Measurements from ENCODE around the gene CRYBG3.

CRYBG3 gene

GRCh38 chr3:97821774-97822358 lies at the start of gene CRYBG3:
CRYBG3 (plus strand) TSS chr3:97822011; CDS start chr3:97822207, 196 bp downstream.
- H3K4me3 ChIP-seq, result peak within 1 kb of the TSS; percentile 71 to 91 (median 82)
- H3K27me3 ChIP-seq, result peaks cover 13 to 47% (median 38%) of the 10 kb centered on the region in 11 experiments
- peak within 1 kb of the TSS; percentile 74 to 90 (median 83) for H3K9ac ChIP-seq
- no peaks in the 10 kb centered on the region for H3K9me3 ChIP-seq (replicated peaks in 1 of 11)
- H4K20me1 ChIP-seq, result peaks cover 0 to 24% (median 5%) of the 10 kb centered on the region in 11 experiments; a peak in 10 of 22 replicates
- H3K4me2 ChIP-seq, result peak within 1 kb of the TSS; percentile 87 to 99 (median 95)
- H3K4me1 ChIP-seq, result peaks cover 7 to 23% (median 19%) of the 10 kb centered on the region in 10 experiments; a peak in 18 of 20 replicates
- peak within 1 kb of the TSS; percentile 55 to 88 (median 70) for H3K27ac ChIP-seq
- H3K36me3 ChIP-seq, result no peaks in the 10 kb centered on the region
- TF ChIP-seq Cebpa-rat (IDR thresholded peaks at IDR 0.05), result no peak

- H3K9me3 ChIP-seq (replicated peaks in 1 of 11), result peaks cover 0 to 8% (median 5%) of the 10 kb centered on the region in 11 experiments; a peak in 6 of 22 replicates
These were observed 48.9 kb upstream of the CRYBG3 start for GRCh38 chr3:97772926-97773325.

GRCh38 chr3:97778152-97778551 lies 43.7 kb upstream of the CRYBG3 start:
- TF ChIP-seq Cebpa-rat (IDR thresholded peaks at IDR 0.05), result no peak
- Histone ChIP-seq H3K4me2 (no peak overlapping the region), H3K27ac (no peak overlapping the region), H3K36me3 (no peaks in the 10 kb centered on the region), H3K9me3 (replicated peaks in 1 of 11) (no peaks in the 10 kb centered on the region), H3K27me3 (no peaks in the 10 kb centered on the region), H3K9ac (no peak overlapping the region), H3K4me3 (no peak overlapping the region), H4K20me1 (no peaks in the 10 kb centered on the region), H3K4me1 (0 out of 20 replicates have a peak, but pooled peaks cover 0 to 4% (median 0%) of the 10 kb centered on the region in 10 experiments)

More at GRCh38 chr3:97772926-97773325, 48.9 kb upstream of the CRYBG3 start:
- no peaks in the 10 kb centered on the region for H3K27me3 ChIP-seq
- H3K4me2 ChIP-seq, result no peak overlapping the region
- no peak overlapping the region for H3K27ac ChIP-seq
- no peak overlapping the region for H3K4me3 ChIP-seq
- no peak for TF ChIP-seq Cebpa-rat (IDR thresholded peaks at IDR 0.05)
- H4K20me1 ChIP-seq, result no peaks in the 10 kb centered on the region
- peaks cover 0 to 5% (median 0%) of the 10 kb centered on the region in 11 experiments; a peak in 3 of 22 replicates for H3K36me3 ChIP-seq
- H3K4me1 ChIP-seq, result 0 out of 20 replicates have a peak, but pooled peaks cover 0 to under 1% (median 0%) of the 10 kb centered on the region in 10 experiments
- no peak overlapping the region for H3K9ac ChIP-seq

- H3K27ac ChIP-seq, result no peak overlapping the region
- no peak for TF ChIP-seq Cebpa-rat (IDR thresholded peaks at IDR 0.05)
- H3K4me3 ChIP-seq, result no peak overlapping the region
- H3K9me3 ChIP-seq (replicated peaks in 1 of 11), result no peaks in the 10 kb centered on the region
- H3K9ac ChIP-seq, result no peak overlapping the region
- no peak overlapping the region for H3K4me2 ChIP-seq
- H3K4me1 ChIP-seq, result no peaks in the 10 kb centered on the region
- H3K27me3 ChIP-seq, result no peaks in the 10 kb centered on the region
- no peaks in the 10 kb centered on the region for H3K36me3 ChIP-seq
- H4K20me1 ChIP-seq, result no peaks in the 10 kb centered on the region
These were observed 28.3 kb upstream of the CRYBG3 start for GRCh38 chr3:97793420-97794019.

GRCh38 chr3:97795951-97796350 lies 25.9 kb upstream of the CRYBG3 start:
- no peak overlapping the region for H3K4me3 ChIP-seq
- no peaks in the 10 kb centered on the region for H3K27me3 ChIP-seq

GRCh38 chr3:97804471-97804870 lies 17.3 kb upstream of the CRYBG3 start:
- no peaks in the 10 kb centered on the region for H3K9me3 ChIP-seq (replicated peaks in 1 of 11)
- H3K4me2 ChIP-seq, result no peak overlapping the region
- no peaks in the 10 kb centered on the region for H4K20me1 ChIP-seq
- no peaks in the 10 kb centered on the region for H3K27me3 ChIP-seq
- H3K4me3 ChIP-seq, result no peak overlapping the region
- no peak overlapping the region for H3K27ac ChIP-seq
- H3K4me1 ChIP-seq, result no peaks in the 10 kb centered on the region
- no peak for TF ChIP-seq Cebpa-rat (IDR thresholded peaks at IDR 0.05)
- H3K36me3 ChIP-seq, result no peaks in the 10 kb centered on the region
- H3K9ac ChIP-seq, result no peak overlapping the region

More at GRCh38 chr3:97795951-97796350, 25.9 kb upstream of the CRYBG3 start:
- no peaks in the 10 kb centered on the region for H3K4me1 ChIP-seq
- H4K20me1 ChIP-seq, result no peaks in the 10 kb centered on the region
- no peak for TF ChIP-seq Cebpa-rat (IDR thresholded peaks at IDR 0.05)
- H3K36me3 ChIP-seq, result no peaks in the 10 kb centered on the region
- H3K9me3 ChIP-seq (replicated peaks in 1 of 11), result no peaks in the 10 kb centered on the region
- no peak overlapping the region for H3K4me2 ChIP-seq
- no peak overlapping the region for H3K27ac ChIP-seq
- no peak overlapping the region for H3K9ac ChIP-seq

- H4K20me1 ChIP-seq, result no peaks in the 10 kb centered on the region
- no peak overlapping the region for H3K9ac ChIP-seq
- no peaks in the 10 kb centered on the region for H3K4me1 ChIP-seq
- no peak overlapping the region for H3K27ac ChIP-seq
- no peak overlapping the region for H3K4me3 ChIP-seq
- no peak overlapping the region for H3K4me2 ChIP-seq
- no peak for TF ChIP-seq Cebpa-rat (IDR thresholded peaks at IDR 0.05)
- H3K9me3 ChIP-seq (replicated peaks in 1 of 11), result no peaks in the 10 kb centered on the region
- H3K27me3 ChIP-seq, result no peaks in the 10 kb centered on the region
- no peaks in the 10 kb centered on the region for H3K36me3 ChIP-seq
These were observed 10.9 kb upstream of the CRYBG3 start for GRCh38 chr3:97810779-97811390.

- peaks cover 1 to 10% (median 3%) of the 10 kb centered on the region in 11 experiments for H3K27me3 ChIP-seq
- no peak for TF ChIP-seq Cebpa-rat (IDR thresholded peaks at IDR 0.05)
- H3K36me3 ChIP-seq, result no peaks in the 10 kb centered on the region
- H3K9me3 ChIP-seq (replicated peaks in 1 of 11), result no peaks in the 10 kb centered on the region
- no peak overlapping the region for H3K4me2 ChIP-seq
- no peak overlapping the region for H3K9ac ChIP-seq
- no peaks in the 10 kb centered on the region for H4K20me1 ChIP-seq
- no peak overlapping the region for H3K27ac ChIP-seq
- no peaks in the 10 kb centered on the region for H3K4me1 ChIP-seq
- no peak overlapping the region for H3K4me3 ChIP-seq
These were observed 6.5 kb upstream of the CRYBG3 start for GRCh38 chr3:97815149-97815917.

- H3K4me2 ChIP-seq, result no peak overlapping the region
- no peak overlapping the region for H3K4me3 ChIP-seq
- no peaks in the 10 kb centered on the region for H3K9me3 ChIP-seq (replicated peaks in 1 of 11)
- no peaks in the 10 kb centered on the region for H3K36me3 ChIP-seq
- TF ChIP-seq Cebpa-rat (IDR thresholded peaks at IDR 0.05), result no peak
- H3K27ac ChIP-seq, result no peak overlapping the region
- H3K9ac ChIP-seq, result no peak overlapping the region
- H4K20me1 ChIP-seq, result no peaks in the 10 kb centered on the region
- H3K4me1 ChIP-seq, result peaks cover 0 to 9% (median 7%) of the 10 kb centered on the region in 10 experiments; a peak in 10 of 20 replicates
- H3K27me3 ChIP-seq, result peaks cover 13 to 25% (median 17%) of the 10 kb centered on the region in 11 experiments
These were observed 5.0 kb upstream of the CRYBG3 start for GRCh38 chr3:97816811-97817210.
